K562 (cell line): ENCODE results near the gene FRRS1. TPM values are rescaled to one million over a fixed set of nuclear protein-coding genes. Genes with fewer than 3 reads are reported as not detected.

ENCODE experiments used
- ATF7 ChIP-seq: fragments of 450-650 bp; IDR thresholded peaks from 2 replicates; pipeline ENCODE4 v1.7.1; 2014; ENCODE audit warnings: mild to moderate bottlenecking, moderate library complexity
- MLLT1 ChIP-seq, 2 experiments: fragments of 450-650 bp; IDR thresholded peaks; 2 replicates each; pipeline ENCODE4 v1.6.1; 2016
- NR0B1 ChIP-seq: fragments of 450-650 bp; IDR thresholded peaks from one replicate; pipeline ENCODE4 v1.6.1; 2018; ENCODE audit warnings: mild to moderate bottlenecking, moderate library complexity; ENCODE audit not compliant: partially characterized antibody
- RAD51 ChIP-seq: fragments of 450-650 bp; IDR thresholded peaks from 2 replicates; pipeline ENCODE4 v1.7.1; 2016; ENCODE audit warnings: low read depth, mild to moderate bottlenecking, borderline replicate concordance
- RBM34 ChIP-seq: fragments of 200-400 bp; formaldehyde crosslinking; IDR thresholded peaks from 2 replicates; pipeline ENCODE4 v1.6.1; 2018; ENCODE audit warnings: low read length, borderline replicate concordance; ENCODE audit not compliant: insufficient read depth
- REST ChIP-seq, 2 experiments: fragments of 450-650 bp; formaldehyde crosslinking in 1 of 2; IDR thresholded peaks; 2 replicates each; pipeline versions ENCODE4 v1.4.0 to v1.6.1; 2014 to 2020; ENCODE audit warnings: mild to moderate bottlenecking in 2 of 2, borderline replicate concordance in 1 of 2, low read depth in 1 of 2
- U2AF2 ChIP-seq: fragments of 200-400 bp; formaldehyde crosslinking; optimal IDR thresholded peaks from 2 replicates; pipeline ENCODE3; 2017; ENCODE audit warnings: low read depth, mild to moderate bottlenecking, low read length
- polyA plus RNA-seq, 8 experiments: library from polyadenylated mRNA; depleted of rRNA in 4 of 8; stranded (reverse) in 5 of 8; unstranded in 3 of 8; fragments of >200 nt; fragmentation: Nextera tagmentation in 2 of 8; fragmentation: Illumina TruSeq in 1 of 8; extraction: Ambion mirVana in 2 of 8; extraction: Trizol in 1 of 8; gene quantifications; 2 replicates each; pipeline versions ENCODE4 v1.2.1 to v1.2.3, GENCODE V29; 2011 to 2014; ENCODE audit warnings: inconsistent platforms in 1 of 8, missing spikeins in 1 of 8
- total RNA-seq, 7 experiments: library from RNA; depleted of rRNA in 6 of 7; stranded (reverse); fragments of >200 nt in 6 of 7; fragmentation: Illumina TruSeq in 2 of 7; extraction: Trizol in 2 of 7; gene quantifications; 2 replicates each; pipeline versions ENCODE4 v1.2.1 to v1.2.3, GENCODE V29; 2011 to 2021; ENCODE audit warnings: low replicate concordance in 1 of 7

The FRRS1 gene
- total and polyA plus RNA-seq, 9 of the 15 experiments (the other 6 are each of a cell fraction or from before 2014, with no cell fraction given) = 0.87 to 54.0 (median 23.7) TPM

GRCh38 chr1:99663501-99663900, 102.9 kb downstream of the FRRS1 start (continued):
- TF ChIP-seq MLLT1 (IDR thresholded peaks at IDR 0.05) = no peak
- no peak for TF ChIP-seq ATF7
- no peak for TF ChIP-seq NR0B1
- TF ChIP-seq U2AF2 = no peak
- TF ChIP-seq RAD51 = no peak
- TF ChIP-seq RBM34 = no peak
- no peak for TF ChIP-seq REST (IDR thresholded peaks at IDR 0.05; ENCODE audit: borderline replicate concordance)
- TF ChIP-seq REST (CRISPR knock-in tag; IDR thresholded peaks at IDR 0.05; ENCODE audit: low read depth) = no peak
